HepG2 (cell line): ENCODE measurements around the gene PCP4. TPM values are rescaled to one million over a fixed set of nuclear protein-coding genes. Genes with fewer than 3 reads are reported as not detected.
"Not testable (repeated sequence)": the region's sequence is repeated elsewhere in the genome, so short reads cannot be mapped to it uniquely, and the experiment has no call there.

Experiments used
- ATAC-seq: fragments of 200-7000 bp; cut with Tn5 transposase; 3 replicates; pipeline ENCODE4 v1.9.1; 2020; ENCODE audit warnings: mild to moderate bottlenecking, moderate library complexity
- BruUV-seq: library from RNA; stranded (reverse); fragments of 400-500 nt; replicated peaks from 2 replicates; lab custom pipeline; 2021; lab: Mats Ljungman, UMichigan
- CTCF ChIA-PET: fragments of 300-600 bp; formaldehyde crosslinking; extraction: SDS; loops from one replicate; lab custom pipeline; 2021; ENCODE audit warnings: low total read pairs, inconsistent platforms, low intra/inter-chr PET ratio; lab: Yijun Ruan, JAX
- POLR2A ChIA-PET: fragments of 350-600 bp; sonication (Branson Sonifier 250); formaldehyde crosslinking; loops from one replicate; lab custom pipeline; 2020; ENCODE audit warnings: antibody characterized with exemption, inconsistent platforms; lab: Yijun Ruan, JAX
- DNase-seq: peaks from one replicate; pipeline ENCODE4 v3.0.0-alpha.2; 2015; ENCODE audit warnings: low spot score
- FAIRE-seq: peaks from 3 replicates; lab custom pipeline; 2011; peaks lifted over from hg19 to GRCh38; lab: Jason Lieb, UNC
- H2AFZ ChIP-seq: one replicate; pipeline ENCODE4 v1.6.1; 2011; ENCODE audit warnings: low read length, inconsistent platforms
- H3K27ac ChIP-seq: fragments of 300-600 bp; 3 replicates; pipeline ENCODE4 v1.8.0; 2011; ENCODE audit warnings: mixed run types, mild to moderate bottlenecking, mixed read lengths, low read length, inconsistent platforms; ENCODE audit not compliant: insufficient read depth; ENCODE audit errors: extremely low read length
- H3K27me3 ChIP-seq, 2 experiments: fragments of 200-600 bp in 1 of 2; 2 replicates in 1 of 2; 3 replicates in 1 of 2; pipeline versions ENCODE4 v1.6.0 to v1.8.0; 2011; ENCODE audit warnings: low read length in 2 of 2, mild to moderate bottlenecking in 2 of 2, moderate library complexity in 2 of 2, inconsistent platforms in 1 of 2; ENCODE audit not compliant: insufficient read depth in 2 of 2, control insufficient read depth in 1 of 2
- H3K36me3 ChIP-seq, 2 experiments: fragments of 200-600 bp in 1 of 2; replicated peaks in 1 of 2; 2 replicates in 1 of 2; 3 replicates in 1 of 2; pipeline versions ENCODE4 v1.5.1 to v1.8.0; 2011; ENCODE audit warnings: low read length in 2 of 2, inconsistent platforms in 1 of 2; ENCODE audit not compliant: insufficient read depth in 2 of 2, control insufficient read depth in 1 of 2
- H3K4me1 ChIP-seq: 2 replicates; pipeline ENCODE4 v1.5.1; 2012; ENCODE audit warnings: low read length, inconsistent platforms; ENCODE audit not compliant: insufficient read depth
- H3K4me2 ChIP-seq: 2 replicates; pipeline ENCODE4 v1.6.0; 2011; ENCODE audit warnings: low read depth, low read length, inconsistent platforms
- H3K4me3 ChIP-seq, 3 experiments: fragments of 200-600 bp in 1 of 3; sonication (generic), shearing (Covaris generic) in 1 of 3; replicated peaks in 1 of 3; 2 replicates each; pipeline ENCODE4 v1.5.1; 2011 to 2016; ENCODE audit warnings: low read length in 3 of 3, inconsistent platforms in 2 of 3, low read depth in 2 of 3, mild to moderate bottlenecking in 2 of 3, control low read depth in 1 of 3, mixed read lengths in 1 of 3; ENCODE audit not compliant: insufficient read depth in 1 of 3
- H3K79me2 ChIP-seq: one replicate; pipeline ENCODE4 v1.6.1; 2011; ENCODE audit warnings: low read length, inconsistent platforms; ENCODE audit not compliant: insufficient read depth
- H3K9ac ChIP-seq: 2 replicates; pipeline ENCODE4 v1.6.0; 2011; ENCODE audit warnings: mild to moderate bottlenecking, low read depth, low read length, inconsistent platforms; ENCODE audit not compliant: insufficient read depth
- H3K9me3 ChIP-seq: 2 replicates; pipeline ENCODE4 v1.5.1; 2012; ENCODE audit warnings: mild to moderate bottlenecking, low read length
- H4K20me1 ChIP-seq: 2 replicates; pipeline ENCODE4 v1.6.0; 2011; ENCODE audit warnings: inconsistent platforms, mild to moderate bottlenecking, low read length, moderate library complexity; ENCODE audit not compliant: insufficient read depth
- HCFC1 ChIP-seq: fragments of 150-350 bp; IDR thresholded peaks from 2 replicates; pipeline ENCODE4 v1.6.1; 2014; ENCODE audit warnings: low read depth, low read length
- MAFK ChIP-seq, 2 experiments: IDR thresholded peaks in 1 of 2; conservative IDR thresholded peaks in 1 of 2; 2 replicates each; pipeline ENCODE4 v1.6.1; 2011; ENCODE audit warnings: improper control_type of control experiment in 2 of 2, low read length in 2 of 2
- PAF1 ChIP-seq: IDR thresholded peaks from 2 replicates; pipeline ENCODE4 v1.6.1; 2016; ENCODE audit warnings: missing genetic modification reagents, missing compliant biosample characterization
- SETDB1 ChIP-seq: sonication (generic); formaldehyde crosslinking; IDR thresholded peaks from 2 replicates; pipeline ENCODE4 v1.5.1; 2020; ENCODE audit warnings: missing genetic modification reagents, mild to moderate bottlenecking, borderline replicate concordance
- ZMYM3 ChIP-seq: sonication (generic); formaldehyde crosslinking; IDR thresholded peaks from 2 replicates; pipeline ENCODE4 v1.5.1; 2020; ENCODE audit warnings: mild to moderate bottlenecking, missing genetic modification reagents
- WGBS: methylation state at CpG from one replicate; pipeline ENCODE4 v1.1.6; 2017; ENCODE audit warnings: low lambda C conversion rate; 5-methylcytosine and 5-hydroxymethylcytosine counted together
- in situ Hi-C: cut with HindIII; loops from 2 replicates; pipeline ENCODE4 v1.10.0; 2017; ENCODE audit warnings: low pct_unique_long_range_greater_than_20kb; ENCODE audit not compliant: extremely low pct_ligation_motif_present
- intact Hi-C: fragments of 100-400 bp; cut with micrococcal nuclease; formaldehyde crosslinking; loops from one replicate; pipeline ENCODE4 v1.10.0; 2022; ENCODE audit not compliant: unreplicated experiment
- polyA plus RNA-seq, 8 experiments: library from polyadenylated mRNA; depleted of rRNA in 3 of 8; stranded (reverse) in 7 of 8; unstranded in 1 of 8; fragments of >200 nt; fragmentation: Illumina TruSeq in 4 of 8; extraction: Trizol in 4 of 8; gene quantifications; 2 replicates each; pipeline versions ENCODE4 v1.2.1 to v1.2.3, GENCODE V29; 2011 to 2016; ENCODE audit warnings: low read depth in 4 of 8, missing spikeins in 1 of 8, mixed read lengths in 1 of 8; ENCODE audit not compliant: insufficient read depth in 1 of 8
- total RNA-seq, 5 experiments: library from RNA; depleted of rRNA; stranded (reverse); fragments of >200 nt; fragmentation: Illumina TruSeq; extraction: Trizol; gene quantifications; 2 replicates each; pipeline ENCODE4 v1.2.3, GENCODE V29; 2016; ENCODE audit warnings: low read depth in 1 of 5
- TF ChIP-seq, protein P1 (sequence below): sonication (generic); formaldehyde crosslinking; IDR thresholded peaks from 2 replicates; pipeline ENCODE4 v1.4.0; 2020; ENCODE audit warnings: mild to moderate bottlenecking, missing genetic modification reagents

Gene PCP4
- total and polyA plus RNA-seq, 2 of the 13 experiments (the other 11 are each of a cell fraction or from before 2014, with no cell fraction given) = not detected

DNA sequence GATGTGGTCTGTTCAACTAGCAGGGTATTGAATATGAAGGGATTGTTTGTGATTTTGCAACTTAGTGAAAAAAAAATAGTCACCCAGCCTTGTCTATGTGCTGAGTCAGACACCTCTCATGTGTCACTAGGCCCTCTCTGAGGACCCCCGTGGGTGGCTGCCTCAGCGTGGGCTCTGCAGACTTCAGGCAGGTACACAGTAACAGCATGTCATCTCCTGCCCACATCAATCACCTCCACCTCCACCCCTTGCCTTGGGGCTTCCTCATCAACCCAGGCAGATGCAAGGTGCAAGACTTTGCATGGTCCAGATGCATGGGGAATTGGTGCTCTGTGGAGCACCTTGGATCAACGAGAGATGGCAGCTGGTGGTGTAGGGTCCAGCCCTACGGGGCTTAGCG, 23.9 kb downstream of the PCP4 start:
- Histone ChIP-seq H3K9ac (no peak overlapping the region), H3K4me3 (no peak overlapping the region), H2AFZ (no peak overlapping the region), H3K27me3 (no peaks in the 10 kb centered on the region), H3K27ac (no peak overlapping the region)
- in situ Hi-C loops = no loop called here
- DNase-seq = no peak
- CTCF ChIA-PET = no interaction called here
- no TSS peak for BruUV-seq
- TF ChIP-seq, protein P1, sequence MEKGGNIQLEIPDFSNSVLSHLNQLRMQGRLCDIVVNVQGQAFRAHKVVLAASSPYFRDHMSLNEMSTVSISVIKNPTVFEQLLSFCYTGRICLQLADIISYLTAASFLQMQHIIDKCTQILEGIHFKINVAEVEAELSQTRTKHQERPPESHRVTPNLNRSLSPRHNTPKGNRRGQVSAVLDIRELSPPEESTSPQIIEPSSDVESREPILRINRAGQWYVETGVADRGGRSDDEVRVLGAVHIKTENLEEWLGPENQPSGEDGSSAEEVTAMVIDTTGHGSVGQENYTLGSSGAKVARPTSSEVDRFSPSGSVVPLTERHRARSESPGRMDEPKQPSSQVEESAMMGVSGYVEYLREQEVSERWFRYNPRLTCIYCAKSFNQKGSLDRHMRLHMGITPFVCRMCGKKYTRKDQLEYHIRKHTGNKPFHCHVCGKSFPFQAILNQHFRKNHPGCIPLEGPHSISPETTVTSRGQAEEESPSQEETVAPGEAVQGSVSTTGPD (CRISPR knock-in tag) = no peak
- TF ChIP-seq HCFC1 (no peak), ZMYM3 (CRISPR knock-in tag) (no peak), PAF1 (CRISPR knock-in tag) (no peak), SETDB1 (CRISPR knock-in tag) (no peak), MAFK (conservative IDR thresholded peaks at IDR 0.05 in 1 of 2, IDR thresholded peaks at IDR 0.05 in 1 of 2; ENCODE audit: low read length in 2 of 2) (peak in 1 of 2 experiments; percentile 22; a peak in 1 of 4 replicates)
- TF ChIP-seq, all 625 proteins: peak for 1
- FAIRE-seq = no peak
- H3K4me2 ChIP-seq = no peak overlapping the region
- peaks cover 78% of the 10 kb centered on the region for H3K9me3 ChIP-seq
- no peaks in the 10 kb centered on the region for H3K4me1 ChIP-seq
- WGBS = 24% methylated on average over 5 of the region's 5 CpGs
- no peak for ATAC-seq
- no peaks in the 10 kb centered on the region for H3K79me2 ChIP-seq
- H4K20me1 ChIP-seq = no peaks in the 10 kb centered on the region
- H3K36me3 ChIP-seq = no peaks in the 10 kb centered on the region
- intact Hi-C loops = no loop called here
- POLR2A ChIA-PET = no interaction called here

DNA sequence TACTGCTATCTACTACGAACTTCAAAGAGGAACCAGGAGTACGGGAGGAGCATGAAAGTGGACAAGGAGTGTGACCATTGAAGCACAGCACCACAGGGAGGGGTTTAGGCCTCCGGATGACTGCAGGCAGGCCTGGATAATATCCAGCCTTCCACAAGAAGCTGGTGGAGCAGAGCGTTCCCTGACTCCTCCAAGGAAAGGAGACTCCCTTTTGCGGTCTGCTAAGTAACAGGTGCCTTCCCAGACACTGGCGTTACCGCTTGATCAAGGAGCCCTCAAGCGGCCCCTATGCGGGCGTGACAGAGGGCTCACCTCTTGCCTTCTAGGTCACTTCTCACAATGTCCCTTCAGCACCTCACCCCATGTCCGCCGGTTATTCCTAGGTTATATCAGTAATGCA, 24.6 kb downstream of the PCP4 start:
- H2AFZ ChIP-seq, POLR2A ChIA-PET, CTCF ChIA-PET, H3K27me3 ChIP-seq, H3K4me1 ChIP-seq, H4K20me1 ChIP-seq, H3K4me2 ChIP-seq, H3K36me3 ChIP-seq, DNase-seq, BruUV-seq, H3K27ac ChIP-seq, FAIRE-seq, H3K79me2 ChIP-seq, in situ Hi-C loops, H3K9ac ChIP-seq, intact Hi-C loops, H3K4me3 ChIP-seq, ATAC-seq: not testable (repeated sequence)
- WGBS = 65% methylated on average over 8 of the region's 12 CpGs
- H3K9me3 ChIP-seq = peaks cover 81% of the 10 kb centered on the region
